ENCODE results near the gene TTLL4.

- TF ChIP-seq CTCF (IDR thresholded peaks at IDR 0.05), result no peak
- no peak for TF ChIP-seq POLR2A (IDR thresholded peaks at IDR 0.05)
Observed at GRCh38 chr2:218743068-218743467, 32.4 kb downstream of the TTLL4 start.
